ENCODE results near the gene HAO2. TPM values are rescaled to one million over a fixed set of nuclear protein-coding genes. Genes with fewer than 3 reads are reported as not detected.

The HAO2 gene
- total and polyA plus RNA-seq, 2 donors (not counting 3 experiments of a cell fraction or from before 2014, with no cell fraction given), result not detected

DNA sequence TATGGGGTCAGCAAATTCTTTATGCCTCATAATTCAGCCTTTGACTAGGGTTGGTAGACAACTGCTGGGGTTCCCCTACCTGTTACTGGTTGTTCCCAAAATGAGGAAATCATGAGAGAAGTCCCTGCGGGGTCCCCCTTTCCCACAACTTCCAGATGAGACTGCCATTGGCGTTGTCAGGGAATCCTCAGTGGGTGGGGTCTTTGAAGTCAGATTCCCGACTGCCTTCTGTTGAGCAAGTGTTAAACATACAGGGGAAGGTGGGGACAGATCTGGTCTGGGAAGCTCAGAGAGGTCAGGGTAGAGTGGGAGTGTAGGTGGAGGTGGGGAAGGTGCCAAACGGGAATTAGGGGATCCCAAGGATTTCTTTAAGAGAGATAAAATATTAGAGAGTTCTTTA lies 61.1 kb downstream of the HAO2 start:
- Histone ChIP-seq H3K9me1 (replicated peaks; ENCODE audit: control insufficient read depth, extremely low read depth, insufficient read depth, low read length) (no peaks in the 10 kb centered on the region), H3K27ac (ENCODE audit: insufficient read depth, low read depth, low read length) (no peak overlapping the region), H4K20me1 (replicated peaks; ENCODE audit: control insufficient read depth, extremely low read depth, insufficient read depth, low read length) (no peaks in the 10 kb centered on the region), H2AFZ (ENCODE audit: low read depth, low read length) (no peak overlapping the region), H3K79me2 (ENCODE audit: control insufficient read depth, insufficient read depth, low read length) (no peaks in the 10 kb centered on the region), H3K9ac (replicated peaks; ENCODE audit: extremely low read depth, insufficient read depth, low read length) (no peak overlapping the region), H3K4me1 (ENCODE audit: control insufficient read depth, extremely low read depth, insufficient read depth, low read length) (no peaks in the 10 kb centered on the region), H3K4me3 (replicated peaks in 1 of 3; ENCODE audit: insufficient read depth in 1 of 3, low read depth in 1 of 3, low read length in 3 of 3) (no peak overlapping the region), H3K4me2 (ENCODE audit: insufficient read depth, low read length) (no peak overlapping the region), H3K27me3 (ENCODE audit: control insufficient read depth in 2 of 2, insufficient read depth in 2 of 2, low read length in 2 of 2) (no peaks in the 10 kb centered on the region), H3K36me3 (ENCODE audit: control insufficient read depth in 2 of 2, extremely low read depth in 1 of 2, insufficient read depth in 2 of 2, low read length in 2 of 2) (no peaks in the 10 kb centered on the region), H3K9me3 (replicated peaks; ENCODE audit: control insufficient read depth, insufficient read depth, low read length) (no peaks in the 10 kb centered on the region)
- BruUV-seq (replicated peaks), result no TSS peak
- dilution Hi-C loops (cut with MboI; ENCODE audit: extremely low pct_ligation_motif_present, low sequenced_read_pairs) (no loop called here), intact Hi-C loops (cut with micrococcal nuclease) (no loop called here)
- FAIRE-seq (no peak), DNase-seq (ENCODE audit: low read depth, low spot score) (no peak)
- CTCF ChIA-PET, result no interaction called here
- POLR2A ChIA-PET, result no interaction called here
- no peak for TF ChIP-seq EZH2 (IDR thresholded peaks at IDR 0.05; ENCODE audit: borderline replicate concordance, low read depth, low read length, severe bottlenecking)
- no peak for TF ChIP-seq JUN (IDR thresholded peaks at IDR 0.05; ENCODE audit: borderline replicate concordance, insufficient read depth, insufficient read length, low read depth)
- TF ChIP-seq, protein P1, sequence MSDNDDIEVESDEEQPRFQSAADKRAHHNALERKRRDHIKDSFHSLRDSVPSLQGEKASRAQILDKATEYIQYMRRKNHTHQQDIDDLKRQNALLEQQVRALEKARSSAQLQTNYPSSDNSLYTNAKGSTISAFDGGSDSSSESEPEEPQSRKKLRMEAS (IDR thresholded peaks at IDR 0.05; ENCODE audit: insufficient read depth, insufficient read length), result no peak
- TF ChIP-seq MYC (IDR thresholded peaks at IDR 0.05; ENCODE audit: low read depth, low read length), result no peak
- no peak for TF ChIP-seq FOS (IDR thresholded peaks at IDR 0.05; ENCODE audit: borderline replicate concordance, insufficient read depth, low read length)

DNA sequence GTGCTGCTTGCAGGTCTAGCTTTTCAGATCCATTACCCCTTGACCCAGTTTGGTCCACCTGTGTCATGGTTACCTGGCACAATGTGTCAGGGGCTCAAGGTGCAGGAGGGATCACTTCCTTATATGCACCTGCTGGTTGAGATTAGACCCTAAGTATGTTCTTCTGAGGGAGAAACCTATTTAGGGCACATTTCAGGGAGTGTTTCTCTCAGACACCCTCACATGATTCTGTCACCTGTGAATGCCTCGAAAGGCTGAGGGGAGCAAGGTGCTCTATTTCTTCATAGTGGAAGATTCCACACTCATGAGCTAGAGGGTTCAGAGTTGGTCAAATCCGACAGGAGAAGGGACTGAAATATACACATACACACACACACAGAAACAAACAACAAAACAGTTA lies 61.9 kb downstream of the HAO2 start:
- no peak for FAIRE-seq
- no peaks in the 10 kb centered on the region for H3K27me3 ChIP-seq (ENCODE audit: control insufficient read depth in 2 of 2, insufficient read depth in 2 of 2, low read length in 2 of 2)
- POLR2A ChIA-PET, result no interaction called here
- TF ChIP-seq GATA2 (IDR thresholded peaks at IDR 0.05; ENCODE audit: insufficient read depth, insufficient read length, low read depth, low read length), result no peak
- no peak for TF ChIP-seq JUN (IDR thresholded peaks at IDR 0.05; ENCODE audit: borderline replicate concordance, insufficient read depth, insufficient read length, low read depth)
- TF ChIP-seq POLR2AphosphoS5 (IDR thresholded peaks at IDR 0.05; ENCODE audit: insufficient read depth, low read depth, low read length), result no peak
- no peak for TF ChIP-seq POLR2A (IDR thresholded peaks at IDR 0.05; ENCODE audit: low read depth, low read length)
- no peak for TF ChIP-seq FOS (IDR thresholded peaks at IDR 0.05; ENCODE audit: borderline replicate concordance, insufficient read depth, low read length)
- TF ChIP-seq MYC (IDR thresholded peaks at IDR 0.05; ENCODE audit: low read depth, low read length), result no peak
- TF ChIP-seq, protein P1 (IDR thresholded peaks at IDR 0.05; ENCODE audit: insufficient read depth, insufficient read length), result no peak
- TF ChIP-seq EZH2 (IDR thresholded peaks at IDR 0.05; ENCODE audit: borderline replicate concordance, low read depth, low read length, severe bottlenecking), result no peak
- TF ChIP-seq, protein P2, sequence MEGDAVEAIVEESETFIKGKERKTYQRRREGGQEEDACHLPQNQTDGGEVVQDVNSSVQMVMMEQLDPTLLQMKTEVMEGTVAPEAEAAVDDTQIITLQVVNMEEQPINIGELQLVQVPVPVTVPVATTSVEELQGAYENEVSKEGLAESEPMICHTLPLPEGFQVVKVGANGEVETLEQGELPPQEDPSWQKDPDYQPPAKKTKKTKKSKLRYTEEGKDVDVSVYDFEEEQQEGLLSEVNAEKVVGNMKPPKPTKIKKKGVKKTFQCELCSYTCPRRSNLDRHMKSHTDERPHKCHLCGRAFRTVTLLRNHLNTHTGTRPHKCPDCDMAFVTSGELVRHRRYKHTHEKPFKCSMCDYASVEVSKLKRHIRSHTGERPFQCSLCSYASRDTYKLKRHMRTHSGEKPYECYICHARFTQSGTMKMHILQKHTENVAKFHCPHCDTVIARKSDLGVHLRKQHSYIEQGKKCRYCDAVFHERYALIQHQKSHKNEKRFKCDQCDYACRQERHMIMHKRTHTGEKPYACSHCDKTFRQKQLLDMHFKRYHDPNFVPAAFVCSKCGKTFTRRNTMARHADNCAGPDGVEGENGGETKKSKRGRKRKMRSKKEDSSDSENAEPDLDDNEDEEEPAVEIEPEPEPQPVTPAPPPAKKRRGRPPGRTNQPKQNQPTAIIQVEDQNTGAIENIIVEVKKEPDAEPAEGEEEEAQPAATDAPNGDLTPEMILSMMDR (IDR thresholded peaks at IDR 0.05; ENCODE audit: extremely low read depth in 1 of 2, insufficient read depth in 1 of 2, low read depth in 1 of 2, low read length in 2 of 2), result no peak
- H3K4me2 ChIP-seq (ENCODE audit: insufficient read depth, low read length), result no peak overlapping the region
- no peak overlapping the region for H3K27ac ChIP-seq (ENCODE audit: insufficient read depth, low read depth, low read length)
- CTCF ChIA-PET, result no interaction called here
- H3K9me1 ChIP-seq (replicated peaks; ENCODE audit: control insufficient read depth, extremely low read depth, insufficient read depth, low read length), result no peaks in the 10 kb centered on the region
- H2AFZ ChIP-seq (ENCODE audit: low read depth, low read length), result no peak overlapping the region
- no peaks in the 10 kb centered on the region for H3K79me2 ChIP-seq (ENCODE audit: control insufficient read depth, insufficient read depth, low read length)
- no peak overlapping the region for H3K4me3 ChIP-seq (replicated peaks in 1 of 3; ENCODE audit: insufficient read depth in 1 of 3, low read depth in 1 of 3, low read length in 3 of 3)
- no peaks in the 10 kb centered on the region for H3K9me3 ChIP-seq (replicated peaks; ENCODE audit: control insufficient read depth, insufficient read depth, low read length)
- intact Hi-C loops (cut with micrococcal nuclease), result no loop called here
- H4K20me1 ChIP-seq (replicated peaks; ENCODE audit: control insufficient read depth, extremely low read depth, insufficient read depth, low read length), result no peaks in the 10 kb centered on the region
- H3K4me1 ChIP-seq (ENCODE audit: control insufficient read depth, extremely low read depth, insufficient read depth, low read length), result no peaks in the 10 kb centered on the region
- dilution Hi-C loops (cut with MboI; ENCODE audit: extremely low pct_ligation_motif_present, low sequenced_read_pairs), result no loop called here
- no peak for DNase-seq (ENCODE audit: low read depth, low spot score)
- no peaks in the 10 kb centered on the region for H3K36me3 ChIP-seq (ENCODE audit: control insufficient read depth in 2 of 2, extremely low read depth in 1 of 2, insufficient read depth in 2 of 2, low read length in 2 of 2)
- no peak overlapping the region for H3K9ac ChIP-seq (replicated peaks; ENCODE audit: extremely low read depth, insufficient read depth, low read length)
- BruUV-seq (replicated peaks), result no TSS peak

All from endothelial cell of umbilical vein (primary cell).